ENCODE data around the gene SCPEP1.

The SCPEP1 gene

DNA sequence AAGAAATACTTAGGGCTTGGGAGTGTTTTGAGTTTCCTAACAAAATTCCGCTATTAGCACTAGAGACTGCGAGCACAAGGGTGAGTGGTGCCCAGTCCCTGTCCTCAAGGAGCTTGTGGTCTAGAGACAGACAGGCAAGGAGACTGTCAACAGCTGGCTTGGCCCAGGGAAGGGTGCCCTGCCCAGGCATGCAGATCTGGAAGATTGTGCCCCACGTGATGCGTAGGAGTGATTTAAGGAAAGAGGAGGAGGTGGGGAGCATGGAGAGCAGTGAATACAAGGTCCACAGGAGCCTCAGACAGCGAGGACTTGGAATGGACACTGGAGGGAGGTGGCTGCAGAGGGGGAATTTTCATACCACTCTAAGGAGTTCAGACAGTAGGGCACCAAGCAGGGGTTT lies 25.0 kb downstream of the SCPEP1 start:
- DNase-seq (ENCODE audit: low read depth) = no peak

DNA sequence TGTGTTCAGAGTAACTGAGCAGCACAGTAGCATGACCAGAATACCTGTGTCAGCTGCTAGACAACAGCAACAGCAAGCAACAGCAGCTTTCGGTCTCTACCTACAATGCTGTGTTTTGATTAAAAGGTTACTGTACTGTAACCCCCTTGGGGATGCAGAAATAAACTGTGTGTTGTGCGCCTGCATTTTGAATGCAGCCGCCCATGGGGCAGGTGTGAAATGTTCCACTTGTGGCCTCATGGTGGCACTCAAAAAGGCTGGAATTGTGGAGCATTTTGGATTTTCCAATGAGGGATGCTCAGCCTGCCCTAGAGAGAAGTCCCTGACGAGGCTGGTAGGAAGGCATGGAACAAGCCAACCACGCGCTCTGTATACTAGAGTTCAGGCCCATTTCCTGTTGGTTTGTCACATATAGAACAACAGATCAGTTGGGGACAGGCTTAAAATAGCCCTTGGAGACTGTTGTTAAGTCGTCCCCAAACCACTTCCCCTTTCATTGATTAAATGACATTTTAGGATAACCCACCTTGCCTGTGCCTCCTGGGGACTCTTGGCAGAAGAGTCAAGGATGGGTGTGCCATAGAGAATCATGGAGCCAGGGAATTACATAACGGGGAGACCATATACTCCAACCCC lies 27.1 kb downstream of the SCPEP1 start:
- no peak for DNase-seq (ENCODE audit: low read depth)

DNA sequence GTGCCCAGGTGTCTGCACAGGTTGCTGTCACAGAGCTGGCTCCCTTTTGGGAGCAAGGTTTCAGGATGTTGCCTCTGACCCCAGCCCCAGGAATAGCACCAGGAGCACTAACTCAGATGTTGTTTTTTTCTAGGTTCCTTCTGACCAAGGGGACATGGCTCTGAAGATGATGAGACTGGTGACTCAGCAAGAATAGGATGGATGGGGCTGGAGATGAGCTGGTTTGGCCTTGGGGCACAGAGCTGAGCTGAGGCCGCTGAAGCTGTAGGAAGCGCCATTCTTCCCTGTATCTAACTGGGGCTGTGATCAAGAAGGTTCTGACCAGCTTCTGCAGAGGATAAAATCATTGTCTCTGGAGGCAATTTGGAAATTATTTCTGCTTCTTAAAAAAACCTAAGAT lies 28.1 kb downstream of the SCPEP1 start:
- no peak for DNase-seq (ENCODE audit: low read depth)

DNA sequence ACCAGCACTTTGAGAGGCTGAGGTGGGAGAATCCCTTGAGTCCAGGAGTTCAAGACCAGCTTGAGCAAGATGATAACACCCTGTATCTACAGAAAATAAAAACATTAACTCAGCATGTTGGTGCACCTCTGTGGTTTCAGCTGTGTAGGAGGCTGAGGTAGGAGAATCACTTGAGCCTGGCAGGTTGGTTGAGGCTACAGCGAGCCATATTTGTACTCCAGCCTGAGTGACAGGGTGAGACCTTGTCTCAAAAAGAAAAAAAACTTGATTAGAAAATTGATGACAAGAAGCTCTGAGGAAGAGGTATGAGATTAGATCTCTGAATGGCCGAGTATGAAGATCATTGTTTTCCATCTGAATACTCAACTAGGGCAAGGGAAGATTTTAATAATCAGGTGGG lies 31.0 kb downstream of the SCPEP1 start:
- no peak for DNase-seq (ENCODE audit: low read depth)

DNA sequence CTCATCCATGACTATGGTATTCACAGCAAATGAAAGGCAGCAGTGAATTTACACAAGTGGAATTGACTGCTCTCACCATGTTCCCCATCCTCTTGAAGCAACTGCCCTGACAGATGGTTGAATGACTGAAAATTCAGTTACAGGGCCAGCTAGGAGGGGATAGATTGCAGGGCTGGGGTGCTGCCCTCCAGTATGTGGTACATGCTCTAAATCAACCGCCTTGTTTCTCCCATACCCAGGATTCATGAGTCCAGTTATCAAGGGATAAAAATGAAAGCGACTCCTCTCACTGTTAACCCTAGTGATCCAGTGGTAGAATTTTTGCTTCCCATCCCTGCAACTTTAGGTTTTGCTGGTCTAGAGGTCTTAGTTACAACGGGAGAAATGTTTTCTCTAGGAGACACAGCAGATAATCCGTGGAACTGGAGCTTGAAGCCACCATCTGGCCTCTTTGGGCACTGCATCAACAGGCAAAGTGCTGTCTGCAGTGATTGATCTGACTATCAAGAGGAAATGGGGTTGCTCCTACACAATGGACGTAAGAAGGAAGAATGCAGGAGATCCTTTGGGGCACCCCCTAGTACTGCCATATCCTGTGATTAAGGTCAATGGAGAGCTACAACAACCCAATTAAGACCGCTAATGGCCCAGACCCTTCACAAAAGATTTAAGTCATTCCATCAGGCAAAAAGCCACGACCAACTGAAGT lies 32.0 kb downstream of the SCPEP1 start:
- peak; percentile 14 for DNase-seq (ENCODE audit: low read depth)

DNA sequence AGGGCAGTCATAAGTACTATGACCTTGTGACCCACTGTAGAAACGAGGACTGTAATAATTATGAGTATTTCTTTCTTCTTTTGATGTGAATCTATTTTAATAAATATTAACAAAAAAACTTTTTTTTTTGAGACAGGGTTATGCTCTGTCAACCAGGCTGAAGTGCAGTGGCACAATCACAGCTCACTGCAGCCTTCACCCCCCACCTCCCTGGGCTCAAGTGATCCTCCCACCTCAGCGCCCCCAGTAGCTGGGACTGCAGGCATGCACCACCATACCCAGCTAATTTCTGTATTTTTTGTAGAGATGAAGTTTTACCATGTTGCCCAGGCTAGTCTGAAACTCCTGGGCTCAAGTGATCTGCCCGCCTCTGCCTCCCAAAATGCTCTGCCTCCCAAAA lies 32.6 kb downstream of the SCPEP1 start:
- no peak for DNase-seq (ENCODE audit: low read depth)

DNA sequence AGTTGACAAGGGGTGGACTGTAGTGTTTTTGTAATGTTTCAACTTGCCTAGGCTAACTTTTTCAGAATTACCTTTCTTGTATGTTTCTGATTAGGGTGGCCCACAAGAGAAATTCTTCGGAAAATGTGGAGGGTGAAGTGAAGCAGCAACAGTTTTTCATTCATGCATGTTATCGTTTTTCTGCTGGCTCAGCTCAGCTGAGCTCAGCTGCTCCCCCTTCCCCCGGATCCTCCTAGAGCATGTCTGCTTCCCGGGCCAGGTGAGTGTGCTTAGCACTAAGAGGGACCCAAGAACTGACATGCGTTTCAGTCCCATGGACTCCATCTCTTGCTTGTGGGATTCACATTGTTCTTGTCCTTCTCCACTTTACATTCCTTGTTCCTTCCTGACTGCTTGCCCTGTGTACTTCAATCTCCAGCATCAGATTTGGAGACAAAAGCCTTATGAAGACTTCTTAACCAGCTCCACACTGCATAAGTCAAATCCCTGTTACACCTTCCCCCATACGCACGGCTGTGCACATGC lies 33.6 kb downstream of the SCPEP1 start:
- DNase-seq (ENCODE audit: low read depth) = no peak

DNA sequence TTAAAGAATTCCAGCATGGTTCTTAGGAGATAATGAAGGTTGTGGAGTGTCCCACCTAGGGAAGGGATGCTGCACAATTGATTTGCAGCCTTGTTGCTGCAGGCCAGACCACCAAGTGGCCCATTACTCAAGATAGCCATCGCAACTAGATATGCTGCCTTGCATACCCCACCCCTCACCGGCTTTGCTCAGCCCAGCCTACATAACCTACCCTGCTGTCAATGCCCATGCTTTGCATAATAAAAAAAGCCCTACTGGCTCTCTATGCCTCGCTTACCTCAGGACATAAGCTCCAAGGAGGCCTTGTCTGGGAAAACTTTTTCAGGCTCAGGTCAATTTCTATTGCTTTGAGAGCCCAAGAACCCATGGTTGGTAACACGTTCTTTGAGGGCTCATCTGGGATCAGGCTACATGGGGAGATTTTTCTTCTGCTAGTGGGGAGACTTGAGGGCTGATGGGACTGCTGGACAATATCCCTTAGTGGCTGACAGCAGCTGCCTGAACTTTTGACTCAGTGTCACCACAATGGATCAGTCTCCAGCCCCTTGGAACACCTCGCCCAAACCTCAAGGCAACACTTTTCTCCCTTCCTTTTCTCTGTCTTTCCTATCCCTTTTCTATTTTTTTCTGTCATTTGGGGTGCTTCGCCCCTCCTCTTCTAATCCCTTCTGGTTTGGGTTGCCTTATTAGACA lies 38.3 kb downstream of the SCPEP1 start:
- no peak for DNase-seq (ENCODE audit: low read depth)

DNA sequence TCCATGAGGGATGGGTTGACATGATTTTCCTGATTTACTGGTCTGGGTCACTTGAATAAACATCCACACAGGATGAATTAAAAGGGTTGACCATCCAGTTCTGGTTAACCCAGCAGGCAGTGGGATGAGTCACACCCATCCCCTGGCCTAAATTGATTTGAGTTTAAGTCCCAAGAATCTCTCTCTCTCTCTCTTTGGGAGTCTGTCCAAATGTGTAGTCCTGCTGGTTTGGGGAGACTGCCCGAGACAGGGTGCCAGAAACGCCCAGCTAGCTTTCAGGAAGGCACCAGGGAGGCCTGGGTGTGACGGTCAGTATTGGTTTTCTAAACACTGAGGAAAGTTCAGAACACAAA lies 38.8 kb downstream of the SCPEP1 start:
- DNase-seq (ENCODE audit: low read depth) = no peak

DNA sequence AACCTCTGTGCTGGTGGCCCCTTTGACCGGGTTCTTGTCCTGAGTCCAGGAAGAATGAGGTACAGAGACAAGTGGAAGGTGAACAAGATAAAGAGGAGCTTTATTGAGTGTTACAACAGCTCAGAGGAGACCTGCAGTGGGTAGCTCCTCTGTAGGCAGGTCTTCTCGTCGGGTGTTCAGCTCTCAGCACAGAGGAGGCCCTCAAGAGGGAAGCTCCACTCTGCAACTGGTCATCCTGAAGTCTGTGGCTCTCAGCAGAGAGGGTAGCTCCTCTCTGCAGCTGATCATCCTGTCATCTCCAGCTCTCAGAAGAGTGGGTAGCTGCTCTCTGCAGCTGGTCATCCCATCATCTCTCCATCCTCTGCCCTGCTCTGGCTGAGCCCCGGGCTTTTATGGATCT lies 39.7 kb downstream of the SCPEP1 start:
- no peak for DNase-seq (ENCODE audit: low read depth)

DNA sequence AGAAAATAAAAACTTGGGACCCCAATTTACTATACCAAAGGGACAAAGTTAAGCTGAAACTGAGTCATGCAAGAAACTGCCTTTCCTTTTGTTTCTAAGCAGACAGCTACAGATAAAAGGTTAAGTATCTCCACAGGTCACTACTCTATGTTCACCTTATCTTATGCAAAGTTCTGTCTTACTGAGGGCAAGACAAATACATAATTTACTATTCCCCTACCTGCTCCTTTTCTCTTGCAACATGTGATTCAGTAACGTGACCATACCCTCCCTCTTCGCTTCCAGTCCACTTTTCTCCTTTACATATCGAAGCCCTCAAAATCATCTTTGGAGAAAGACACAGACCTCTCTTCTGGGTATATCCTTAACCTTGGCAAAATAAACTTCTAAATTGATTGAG lies 42.3 kb downstream of the SCPEP1 start:
- DNase-seq (ENCODE audit: low read depth) = no peak

DNA sequence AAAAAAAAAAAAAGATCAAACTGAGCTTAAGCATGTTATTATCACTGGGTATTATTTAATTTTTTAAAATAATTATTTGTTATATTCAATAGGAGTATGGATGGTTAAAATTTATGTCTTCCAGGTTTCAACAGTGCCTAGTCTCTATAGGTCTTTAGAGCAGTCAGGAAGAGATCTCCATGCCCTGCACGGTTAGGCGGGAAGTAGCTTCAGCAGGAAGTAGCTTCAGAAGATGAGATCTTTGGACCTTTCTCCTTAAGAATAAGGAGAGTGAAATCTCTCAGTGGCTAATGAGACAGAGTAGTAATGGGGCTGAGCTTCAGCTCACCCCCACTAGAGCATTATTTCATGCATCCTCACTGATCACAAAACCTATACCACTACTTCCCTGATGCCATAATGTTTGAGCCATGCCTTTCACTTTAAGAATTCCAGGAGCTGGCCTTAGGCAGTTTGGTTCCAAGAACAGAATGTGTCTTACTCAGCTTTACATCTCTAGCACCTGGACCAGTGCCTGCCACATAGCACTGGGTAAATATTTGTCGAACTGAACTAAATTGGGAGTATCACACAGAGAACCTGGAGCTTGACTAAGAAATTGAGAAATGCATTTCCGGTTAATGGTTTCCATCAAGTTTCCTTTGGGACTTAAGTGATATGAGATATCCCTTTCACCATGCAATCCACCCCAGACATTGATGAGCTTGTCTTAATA lies 43.5 kb downstream of the SCPEP1 start:
- DNase-seq (ENCODE audit: low read depth) = no peak

DNA sequence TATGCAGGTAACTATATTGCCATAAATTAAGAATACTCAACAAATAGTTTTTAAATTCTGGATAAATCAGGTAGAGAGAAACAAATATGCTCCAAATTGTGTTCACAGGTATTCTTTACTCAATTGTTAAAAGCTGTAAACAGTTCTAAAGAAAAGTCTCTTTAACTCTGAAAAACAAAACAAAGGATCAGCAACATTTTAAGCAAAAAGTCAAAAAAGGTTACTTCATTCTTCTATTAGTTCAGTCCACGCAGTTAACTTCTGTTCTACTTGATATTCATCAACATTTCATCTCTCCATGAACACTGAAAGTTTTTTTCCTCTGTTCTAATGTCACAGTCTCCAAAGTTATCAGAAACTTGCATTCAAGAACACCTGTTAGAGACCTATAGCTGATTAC lies 47.9 kb downstream of the SCPEP1 start:
- DNase-seq (ENCODE audit: low read depth) = no peak

DNA sequence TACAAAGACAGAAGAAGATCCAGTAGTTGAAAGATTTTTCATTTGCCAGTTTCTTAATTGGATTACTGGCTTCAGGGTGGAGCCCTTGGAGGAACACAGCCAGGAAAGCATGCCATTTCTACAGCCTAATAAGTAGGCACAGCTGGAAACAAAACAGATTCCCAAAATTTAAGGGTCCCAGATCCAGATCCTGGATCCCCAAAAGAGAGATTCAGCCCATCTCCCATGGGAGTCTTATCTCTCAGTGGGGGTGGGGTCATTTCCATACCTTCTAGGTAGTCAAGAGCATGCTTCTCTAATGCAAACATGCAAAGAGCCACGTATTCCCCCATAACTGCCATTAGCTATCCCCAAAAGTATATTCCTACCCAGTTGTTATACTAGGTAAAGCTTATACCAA lies 49.9 kb downstream of the SCPEP1 start:
- DNase-seq (ENCODE audit: low read depth) = no peak

DNA sequence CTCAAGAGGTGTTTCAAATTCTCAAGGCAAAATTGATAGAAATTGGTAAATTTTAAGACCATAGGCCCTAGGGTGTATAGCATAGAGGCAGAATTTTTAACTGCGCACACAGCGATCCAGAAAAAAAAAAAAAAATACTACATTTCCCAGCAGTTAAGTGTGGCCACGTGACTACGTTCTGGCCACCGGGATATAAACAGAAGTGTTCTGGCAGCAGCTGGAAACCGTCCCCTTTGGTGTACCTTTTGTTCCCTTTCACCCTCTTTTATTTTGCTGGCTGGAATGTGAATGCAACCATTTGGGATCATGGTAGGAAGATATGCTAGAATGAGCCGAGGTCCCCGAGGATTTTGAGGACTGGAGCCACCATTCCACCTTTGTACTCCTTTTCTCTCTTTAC lies 54.4 kb downstream of the SCPEP1 start:
- no peak for DNase-seq (ENCODE audit: low read depth)

DNA sequence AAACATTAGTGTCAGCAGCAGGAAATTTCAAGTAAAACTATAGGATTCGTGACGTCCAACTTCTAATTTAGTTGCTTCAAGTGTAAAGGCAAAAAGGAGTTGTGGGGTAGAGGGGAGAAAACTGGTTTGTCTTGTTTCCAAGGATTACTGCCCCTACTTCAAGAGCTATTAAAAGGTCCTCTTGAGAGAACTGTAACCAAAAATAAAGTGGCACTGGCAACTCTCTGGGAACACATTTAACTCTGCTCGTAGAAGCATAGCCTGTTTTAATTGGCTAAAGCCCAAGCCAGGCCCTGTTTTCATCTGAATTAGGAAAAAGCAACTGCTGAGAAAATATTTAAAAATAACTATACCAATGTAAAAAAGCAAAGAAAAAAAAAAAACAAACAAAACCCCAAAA lies 55.4 kb downstream of the SCPEP1 start:
- no peak for DNase-seq (ENCODE audit: low read depth)

DNA sequence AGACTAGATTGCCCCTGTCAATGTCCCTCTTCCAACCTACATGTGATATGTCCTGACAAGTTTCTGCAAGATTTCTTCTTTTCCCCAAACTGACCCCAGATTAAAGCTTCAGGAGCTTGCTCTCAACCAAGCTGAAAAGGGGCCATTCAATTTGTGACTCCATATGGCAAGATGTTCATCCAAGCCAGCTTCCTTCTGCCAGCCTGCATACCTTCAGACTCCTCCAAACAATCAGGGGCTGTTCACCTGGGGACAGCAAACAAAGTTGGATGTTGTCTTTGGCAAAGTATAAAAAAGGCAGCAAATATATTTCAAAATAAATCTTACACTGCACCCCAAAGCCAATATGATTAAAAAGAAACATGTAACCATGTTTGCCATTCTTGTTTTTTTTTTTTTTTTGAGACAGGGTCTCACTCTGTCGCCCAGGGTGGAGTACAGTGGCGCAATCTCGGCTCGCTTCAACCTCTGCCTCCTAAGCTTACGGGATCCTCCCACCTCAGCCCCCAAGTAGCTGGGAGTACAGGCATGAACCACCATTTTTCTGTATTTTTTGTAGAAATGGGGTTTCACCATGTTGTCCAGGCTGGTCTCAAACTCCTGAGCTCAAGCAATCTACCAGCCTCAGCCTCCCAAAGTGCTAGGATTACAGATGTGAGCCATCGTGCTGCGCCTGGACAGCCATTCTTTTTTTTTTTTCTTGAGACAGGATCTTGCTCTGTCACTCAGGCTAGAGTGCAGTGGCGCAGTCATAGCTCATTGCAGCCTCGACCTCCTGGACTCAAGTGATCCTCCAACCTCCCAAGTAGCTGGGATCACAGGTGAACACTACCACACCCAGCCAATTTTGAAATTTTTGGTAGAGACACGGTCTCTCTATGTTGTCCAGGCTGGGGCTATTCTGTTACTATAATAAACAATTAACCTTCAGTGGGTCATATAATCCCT lies 57.1 kb downstream of the SCPEP1 start:
- no peak for DNase-seq (ENCODE audit: low read depth)

DNA sequence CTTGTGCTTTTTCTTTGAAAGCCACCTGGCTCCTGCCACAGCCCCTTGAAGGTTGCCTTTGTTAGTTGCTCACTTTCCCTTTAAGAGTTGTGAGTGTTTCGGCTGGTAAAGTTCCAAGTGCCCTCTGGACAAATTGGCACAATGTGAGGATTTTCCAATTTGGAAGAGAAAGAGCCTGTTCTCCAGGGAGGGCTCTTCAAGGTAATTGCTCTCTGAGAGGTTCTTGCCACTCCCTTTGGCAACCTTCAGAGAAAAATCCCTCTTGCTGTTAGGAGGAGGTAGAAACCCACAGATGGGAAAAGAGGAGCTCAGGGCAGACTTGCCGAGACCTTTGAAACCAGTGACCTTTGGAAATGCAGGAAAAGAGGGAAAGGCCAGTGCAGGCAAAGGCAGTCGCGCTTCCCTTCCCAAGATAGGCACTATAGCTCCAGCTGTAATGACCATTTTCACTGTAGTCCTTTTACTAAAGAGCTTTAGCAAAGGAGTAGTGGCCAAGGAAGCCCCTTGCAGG lies 58.1 kb downstream of the SCPEP1 start:
- no peak for DNase-seq (ENCODE audit: low read depth)

DNA sequence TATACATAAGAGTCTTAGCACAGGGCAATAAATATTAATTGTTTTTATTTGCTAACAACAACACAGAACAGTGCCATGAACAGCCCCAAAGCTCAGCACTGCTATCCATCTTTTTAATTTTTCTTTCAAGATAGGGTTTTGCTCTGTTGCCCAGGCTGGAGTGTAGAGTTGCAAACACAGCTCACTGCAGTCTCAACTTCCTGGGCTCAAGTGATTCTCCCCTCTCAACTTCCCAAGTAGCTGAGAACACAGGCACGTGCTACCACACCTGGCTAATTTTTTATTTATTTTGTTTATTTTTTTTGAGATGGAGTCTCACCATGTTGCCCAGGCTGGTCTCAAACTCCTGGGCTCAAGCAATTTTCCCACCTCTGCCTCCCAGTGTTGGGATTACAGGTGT lies 59.5 kb downstream of the SCPEP1 start:
- no peak for DNase-seq (ENCODE audit: low read depth)

DNA sequence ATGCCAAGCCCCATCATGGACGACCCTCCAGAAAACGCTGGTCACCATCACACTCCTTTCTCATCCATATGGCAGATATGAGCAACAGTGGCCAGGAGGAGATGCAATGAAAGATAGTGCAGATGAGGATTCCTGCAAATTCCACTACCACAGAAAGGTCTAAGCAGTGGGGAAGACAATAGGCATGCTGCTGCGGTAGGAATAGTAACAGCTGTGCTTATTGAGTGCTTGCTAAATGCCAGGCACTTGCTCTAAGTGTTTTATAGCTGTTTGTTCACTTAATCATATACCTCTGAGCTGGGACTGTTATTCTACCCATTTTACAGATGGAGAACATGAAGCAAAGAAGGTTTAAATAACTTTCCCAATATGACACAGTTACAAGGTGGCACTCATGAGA lies 60.6 kb downstream of the SCPEP1 start:
- DNase-seq (ENCODE audit: low read depth) = no peak

DNA sequence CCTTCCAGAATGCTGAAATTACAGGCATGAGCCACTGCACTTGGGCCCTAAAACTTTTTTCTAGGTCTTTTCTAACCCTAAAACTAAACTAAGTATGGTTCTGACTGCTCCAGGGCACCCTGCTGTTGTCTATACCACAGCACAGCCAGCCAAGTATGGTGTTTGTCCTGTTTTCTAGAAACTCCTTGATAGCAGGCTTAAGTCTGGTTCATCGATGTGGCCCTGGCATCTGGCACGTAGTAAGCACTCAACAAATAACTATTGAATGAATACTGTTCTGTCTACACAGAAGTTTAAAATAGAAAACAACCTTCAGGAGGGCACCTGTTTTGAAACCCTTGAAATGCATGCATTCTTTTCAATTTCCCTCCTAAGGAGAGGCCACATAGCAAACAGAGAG lies 62.6 kb downstream of the SCPEP1 start:
- DNase-seq (ENCODE audit: low read depth) = no peak
